Measurements from ENCODE around the gene CCDC159.
A peak's percentile ranks its signal among the peaks of the same experiment; 100 is the strongest.
"Not testable (repeated sequence)": the region's sequence is repeated elsewhere in the genome, so short reads cannot be mapped to it uniquely, and the experiment has no call there.

Gene CCDC159
- total RNA-seq, result 3.6 to 10.3 (median 7.1) reads per million in 18 experiments

- DNase-seq, result peak; percentile 100
These were observed at the start of gene CCDC159, which contains the start of gene TMEM205 for GRCh38 chr19:11346104-11346940. Gene CCDC159, plus strand, starts transcription at chr19:11346519. Its CDS starts 88 bp downstream, at chr19:11346607. Gene TMEM205, minus strand, starts transcription at chr19:11346268. Its CDS starts 649 bp downstream, at chr19:11345619.

GRCh38 chr19:11299946-11300810 lies 46.1 kb upstream of the CCDC159 start:
- peak; percentile 46 to 53 for DNase-seq

GRCh38 chr19:11300811-11301120 lies 45.6 kb upstream of the CCDC159 start:
- peak in 1 of 2 donors; percentile 34 for DNase-seq

GRCh38 chr19:11304936-11305335 lies 41.4 kb upstream of the CCDC159 start:
- DNase-seq, result no peak

- no peak for DNase-seq
These were observed 40.0 kb upstream of the CCDC159 start for GRCh38 chr19:11306337-11306736.

- DNase-seq, result not testable (repeated sequence)
These were observed 25.9 kb upstream of the CCDC159 start for GRCh38 chr19:11320278-11320995.

- no peak for DNase-seq
These were observed 24.9 kb upstream of the CCDC159 start for GRCh38 chr19:11321191-11322126.

GRCh38 chr19:11322269-11323024 lies 23.9 kb upstream of the CCDC159 start:
- peak; percentile 52 to 67 for DNase-seq

- DNase-seq, result no peak
These were observed 22.7 kb upstream of the CCDC159 start for GRCh38 chr19:11323601-11324078.

GRCh38 chr19:11324079-11324661 lies 22.1 kb upstream of the CCDC159 start:
- DNase-seq, result peak; percentile 87 to 90

GRCh38 chr19:11324748-11325389 lies 21.4 kb upstream of the CCDC159 start:
- no peak for DNase-seq

GRCh38 chr19:11325544-11325943 lies 20.8 kb upstream of the CCDC159 start:
- no peak for DNase-seq

GRCh38 chr19:11330127-11330526 lies 16.2 kb upstream of the CCDC159 start:
- DNase-seq, result peak in 1 of 2 donors; percentile 11

GRCh38 chr19:11331502-11331901 lies 14.8 kb upstream of the CCDC159 start:
- no peak for DNase-seq

- no peak for DNase-seq
These were observed 13.5 kb upstream of the CCDC159 start for GRCh38 chr19:11332822-11333221.

- DNase-seq, result not testable (repeated sequence)
These were observed 12.5 kb upstream of the CCDC159 start for GRCh38 chr19:11333838-11334237.

- DNase-seq, result no peak
These were observed 10.7 kb upstream of the CCDC159 start for GRCh38 chr19:11335449-11336146.

- DNase-seq, result peak; percentile 30 to 41
These were observed 9.2 kb upstream of the CCDC159 start for GRCh38 chr19:11337080-11337479.

GRCh38 chr19:11338121-11338520 lies 8.2 kb upstream of the CCDC159 start:
- no peak for DNase-seq

Measured in inflammatory macrophage (primary cell).